CD4-positive, alpha-beta T cell treated with Interleukin-15 for 4 hours (primary cell): ENCODE results near the gene PLK5.
"Not testable (repeated sequence)": the region's sequence is repeated elsewhere in the genome, so short reads cannot be mapped to it uniquely, and the experiment has no call there.

Experiments used
- DNase-seq: peaks from one replicate; pipeline ENCODE4 v3.0.0-alpha.2; 2020; ENCODE audit warnings: low spot score

Gene PLK5, protein sequence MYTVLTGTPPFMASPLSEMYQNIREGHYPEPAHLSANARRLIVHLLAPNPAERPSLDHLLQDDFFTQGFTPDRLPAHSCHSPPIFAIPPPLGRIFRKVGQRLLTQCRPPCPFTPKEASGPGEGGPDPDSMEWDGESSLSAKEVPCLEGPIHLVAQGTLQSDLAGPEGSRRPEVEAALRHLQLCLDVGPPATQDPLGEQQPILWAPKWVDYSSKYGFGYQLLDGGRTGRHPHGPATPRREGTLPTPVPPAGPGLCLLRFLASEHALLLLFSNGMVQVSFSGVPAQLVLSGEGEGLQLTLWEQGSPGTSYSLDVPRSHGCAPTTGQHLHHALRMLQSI

DNA sequence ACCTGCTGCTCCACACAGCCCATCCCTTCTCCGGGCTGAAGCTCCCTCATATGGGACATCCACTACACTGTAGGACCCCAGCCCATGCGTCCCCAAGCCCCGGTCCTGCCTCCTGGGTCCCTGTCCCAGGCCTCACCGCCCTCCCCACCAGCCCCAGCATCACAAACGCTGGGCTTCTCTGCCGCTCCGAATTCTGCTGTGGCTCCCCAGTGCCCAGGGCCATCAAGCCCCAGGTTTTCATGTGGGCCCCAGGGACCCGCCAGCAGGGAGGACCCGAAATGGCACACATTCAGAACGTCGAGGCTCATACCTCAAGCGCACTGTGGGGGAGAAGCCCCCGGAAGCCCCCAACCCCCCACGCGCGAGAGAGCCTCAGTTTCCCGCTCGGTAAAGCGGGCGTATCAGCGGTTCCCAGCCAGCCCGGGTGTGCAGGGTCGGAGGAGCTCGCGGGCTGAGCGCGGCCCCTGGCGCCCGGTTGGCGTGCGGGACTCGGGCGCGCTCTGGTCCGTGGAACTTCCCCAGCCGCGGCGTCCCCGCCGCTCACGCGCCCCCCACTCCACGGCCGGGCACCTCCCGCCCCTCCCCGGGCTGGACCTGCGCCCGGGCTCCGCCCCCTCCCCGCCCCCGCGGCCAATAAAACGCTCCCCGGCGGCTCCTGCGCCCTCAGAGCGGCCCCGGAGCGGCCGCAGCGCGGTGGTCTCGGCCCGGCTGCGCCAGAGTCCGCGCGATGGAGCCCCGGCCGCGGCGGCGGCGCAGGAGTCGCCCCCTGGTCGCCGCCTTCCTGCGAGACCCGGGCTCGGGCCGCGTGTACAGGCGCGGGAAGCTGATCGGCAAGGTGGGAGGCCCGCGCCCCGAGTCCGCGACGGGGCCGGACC is at the start of gene PLK5:
Gene PLK5, plus strand, starts transcription at position 666 of the 875 bp plus-strand sequence. CDS start 2,920 bp downstream, outside the sequence.
- no peak for DNase-seq

DNA sequence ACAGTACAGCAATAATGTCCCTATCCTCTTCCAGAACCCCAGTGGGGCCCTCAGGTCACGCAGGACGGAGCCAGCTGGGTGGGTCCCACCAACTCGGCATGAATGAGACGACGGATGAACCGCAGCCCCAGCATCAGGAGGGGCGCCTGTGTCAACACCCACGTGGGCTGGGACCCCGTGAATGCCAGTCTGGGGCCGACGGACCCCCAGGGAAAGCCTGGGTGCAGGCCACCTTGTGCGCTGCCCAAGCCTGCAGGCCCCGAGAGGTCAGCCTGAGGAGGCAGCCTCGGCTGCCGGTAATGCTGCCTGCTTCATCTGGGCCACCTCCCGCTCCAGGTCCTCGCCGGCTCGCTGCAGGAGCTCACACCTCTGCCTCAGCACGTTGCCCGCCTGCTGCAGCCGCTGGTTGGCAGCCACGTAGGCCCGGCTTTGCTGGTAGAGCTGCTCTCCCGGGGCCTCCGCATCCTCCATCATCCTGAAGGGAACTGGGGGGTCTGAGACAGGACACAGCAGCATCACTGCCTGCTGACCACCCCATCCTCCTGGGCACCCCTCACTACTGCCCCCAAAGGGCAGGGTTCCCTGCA is 49.0 kb upstream of the PLK5 start:
- DNase-seq: no peak

DNA sequence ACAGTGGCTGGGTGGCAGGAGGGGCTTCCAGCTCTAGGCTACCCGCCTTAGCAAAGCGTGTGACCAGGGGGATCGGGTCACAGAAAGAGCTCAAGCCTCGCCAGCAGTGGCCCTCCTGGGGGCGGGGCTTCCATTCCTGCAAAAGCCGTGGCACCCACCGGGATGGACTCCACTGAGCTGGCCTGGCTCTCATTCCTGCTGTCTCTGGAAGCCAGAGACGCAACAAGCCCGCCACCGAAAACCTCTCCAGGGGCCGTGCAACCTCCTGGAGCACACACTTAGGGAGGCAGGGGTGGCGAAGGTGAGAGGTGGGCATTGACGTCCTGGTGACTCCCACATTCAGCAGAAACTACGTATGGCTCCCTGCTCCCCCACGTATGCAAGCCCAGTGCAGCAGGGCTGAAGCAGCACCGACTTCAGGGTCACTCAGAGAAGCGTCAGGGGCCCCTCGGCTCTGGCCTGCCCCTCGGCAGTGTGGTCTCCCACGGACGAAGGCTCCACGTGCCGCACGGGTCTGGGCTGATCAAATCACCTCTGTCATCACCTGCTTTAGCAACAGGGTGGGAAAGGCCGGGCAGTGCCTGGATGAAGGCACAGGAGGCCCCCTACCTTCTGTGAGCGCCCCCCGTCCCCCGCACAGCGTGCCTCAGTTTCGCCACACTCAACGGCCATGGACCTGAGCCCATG is 48.0 kb upstream of the PLK5 start:
- no peak for DNase-seq

DNA sequence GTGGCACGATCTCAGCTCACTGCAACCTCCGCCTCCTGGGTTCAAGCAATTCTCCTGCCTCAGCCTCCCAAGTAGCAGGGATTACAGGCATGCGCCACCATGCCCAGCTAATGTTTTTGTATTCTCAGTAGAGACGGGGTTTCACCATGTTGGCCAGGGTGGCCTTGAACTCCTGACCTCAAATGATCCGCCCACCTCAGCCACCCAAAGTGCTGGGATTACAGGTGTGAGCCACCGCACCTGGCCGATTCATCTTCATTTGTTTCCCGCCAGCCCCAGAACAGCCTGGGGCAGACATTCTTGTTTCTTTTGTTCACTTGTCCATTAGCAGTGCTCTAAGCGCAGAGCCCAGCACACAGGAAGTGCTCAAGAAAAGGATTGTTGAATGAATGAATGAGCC is 46.8 kb upstream of the PLK5 start:
- not testable (repeated sequence) for DNase-seq

DNA sequence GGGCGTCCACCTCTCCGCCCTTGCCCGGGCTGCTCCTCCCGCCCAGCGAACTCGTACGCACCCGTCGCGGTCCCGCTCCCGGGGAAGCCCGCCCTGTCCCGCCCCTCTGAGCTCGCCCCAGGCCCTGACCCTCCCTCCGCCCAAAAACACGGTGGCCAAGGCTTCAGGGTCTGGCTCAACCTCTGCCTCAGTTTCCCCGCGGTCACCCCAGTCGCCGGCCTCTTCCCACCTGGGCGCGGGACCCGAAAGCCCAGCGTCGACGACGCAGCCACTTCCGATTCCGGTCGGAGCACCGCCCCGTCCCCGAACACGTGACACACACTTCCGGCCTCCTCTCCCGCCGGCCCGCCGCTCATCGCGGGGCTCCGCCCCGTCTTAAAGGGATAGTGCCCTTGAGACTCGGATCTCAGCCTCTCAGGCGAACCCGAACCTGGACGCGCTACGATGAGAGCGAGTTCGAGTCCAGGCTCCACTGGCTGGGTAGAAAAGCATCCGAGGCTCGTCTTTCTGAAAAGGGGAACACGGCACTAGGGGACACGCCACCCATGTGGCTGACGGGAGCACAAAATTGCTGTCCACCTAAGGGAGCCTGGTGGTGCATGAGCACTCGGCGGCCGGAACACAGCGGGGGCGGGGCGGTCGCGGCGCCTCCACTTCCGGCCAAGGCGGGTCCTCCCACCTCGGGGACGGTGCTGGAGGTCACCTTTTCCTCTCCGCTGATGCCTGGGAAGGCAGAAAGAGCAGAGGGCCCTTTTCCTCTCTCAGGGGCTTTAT is 44.8 kb upstream of the PLK5 start, which contains the start of gene C19orf25:
Gene C19orf25, minus strand, starts transcription at position 282 of the 774 bp plus-strand sequence. CDS start 312 bp downstream, outside the sequence.
- peak; percentile 92 for DNase-seq

DNA sequence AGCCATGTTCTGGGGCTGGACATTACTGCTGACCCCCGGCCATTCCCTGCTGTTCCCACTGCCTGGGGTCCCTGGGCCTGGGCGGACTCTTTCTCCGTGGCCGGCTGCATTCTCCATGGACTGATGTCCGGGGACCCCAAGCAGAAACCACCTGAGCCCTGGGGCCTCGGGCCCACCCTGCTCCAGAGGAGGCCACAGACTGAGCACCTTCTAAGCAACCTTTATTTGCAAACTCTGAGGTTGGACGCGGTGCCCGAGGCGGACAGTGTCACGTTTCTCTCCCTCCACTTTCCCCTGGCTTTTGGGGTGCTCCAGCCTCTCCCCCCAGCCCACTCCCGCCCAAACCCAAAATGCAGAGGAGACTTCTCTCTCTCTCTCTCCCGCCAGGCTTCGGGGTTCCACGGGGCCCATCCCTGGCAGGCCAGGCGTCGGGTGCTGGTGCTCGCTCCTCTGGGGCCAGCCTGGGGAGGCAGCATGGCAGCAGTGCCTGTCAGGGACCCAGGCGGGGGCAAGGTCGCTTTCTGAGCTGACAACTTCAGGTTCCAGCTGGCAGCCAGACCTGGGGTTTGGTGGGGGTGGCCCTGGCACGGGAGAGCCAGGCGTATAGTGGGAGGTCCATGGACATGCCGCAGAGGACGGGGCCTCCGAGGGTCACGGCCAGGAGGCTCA is 42.5 kb upstream of the PLK5 start:
- no peak for DNase-seq

DNA sequence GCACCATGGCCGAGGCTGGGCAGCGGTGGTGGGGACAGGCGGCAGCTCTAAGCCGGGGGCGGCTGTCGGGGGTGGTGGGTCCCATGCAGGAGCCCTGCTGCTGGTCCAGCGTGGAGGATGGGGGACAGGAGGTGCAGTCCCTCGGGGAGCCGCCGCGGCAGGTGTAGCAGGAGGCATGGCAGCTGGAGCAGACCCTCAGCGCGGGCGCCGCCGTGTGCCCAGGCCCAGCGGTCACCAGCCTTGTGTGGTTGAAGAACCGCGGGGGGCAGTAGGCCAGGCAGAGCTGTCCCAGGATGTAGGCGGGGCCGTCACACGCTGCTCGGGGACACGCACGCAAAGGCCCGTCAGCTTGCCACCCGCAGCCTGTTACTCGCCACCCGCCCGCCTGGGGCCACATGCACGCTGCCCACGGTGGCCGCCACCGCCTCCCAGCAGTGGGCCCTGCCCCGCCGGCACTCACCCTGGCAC is 42.0 kb upstream of the PLK5 start:
- DNase-seq: no peak

DNA sequence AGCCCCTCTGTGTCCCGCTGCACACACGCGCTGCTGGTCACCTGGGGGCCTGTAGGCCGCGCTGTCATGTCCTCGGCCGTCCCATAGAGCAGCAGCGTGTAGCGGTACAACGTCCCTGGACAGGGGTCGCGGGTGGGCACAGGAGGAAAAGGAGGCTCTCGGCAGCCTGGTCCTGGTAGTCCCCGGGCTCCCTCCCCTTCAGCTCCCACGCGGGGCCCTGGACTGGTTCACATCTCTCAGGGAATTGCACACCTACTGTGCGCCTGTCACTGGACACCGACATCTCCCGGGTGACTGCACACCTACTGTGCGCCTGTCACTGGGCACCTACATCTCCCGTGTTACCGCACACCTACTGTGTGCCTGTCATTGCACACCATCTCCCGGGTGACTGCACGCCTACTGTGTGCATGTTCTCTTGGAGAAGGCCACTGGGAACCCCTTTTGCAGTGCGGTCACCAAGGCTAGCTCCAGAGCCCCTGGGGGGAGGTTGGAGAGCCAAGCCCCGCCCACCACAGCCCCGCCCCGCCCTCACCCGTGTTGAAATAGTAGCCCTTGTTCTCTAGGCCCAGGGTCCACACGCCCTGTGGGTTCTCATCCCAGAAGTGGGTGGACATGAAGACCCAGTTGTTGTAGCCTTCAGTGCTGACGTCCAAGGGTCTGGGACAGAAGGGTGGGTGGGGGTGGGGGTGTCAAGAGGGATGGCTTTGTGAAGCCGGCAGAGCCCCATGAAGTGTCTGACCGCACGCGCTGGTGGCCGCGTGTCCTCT is 41.3 kb upstream of the PLK5 start:
- DNase-seq: no peak

DNA sequence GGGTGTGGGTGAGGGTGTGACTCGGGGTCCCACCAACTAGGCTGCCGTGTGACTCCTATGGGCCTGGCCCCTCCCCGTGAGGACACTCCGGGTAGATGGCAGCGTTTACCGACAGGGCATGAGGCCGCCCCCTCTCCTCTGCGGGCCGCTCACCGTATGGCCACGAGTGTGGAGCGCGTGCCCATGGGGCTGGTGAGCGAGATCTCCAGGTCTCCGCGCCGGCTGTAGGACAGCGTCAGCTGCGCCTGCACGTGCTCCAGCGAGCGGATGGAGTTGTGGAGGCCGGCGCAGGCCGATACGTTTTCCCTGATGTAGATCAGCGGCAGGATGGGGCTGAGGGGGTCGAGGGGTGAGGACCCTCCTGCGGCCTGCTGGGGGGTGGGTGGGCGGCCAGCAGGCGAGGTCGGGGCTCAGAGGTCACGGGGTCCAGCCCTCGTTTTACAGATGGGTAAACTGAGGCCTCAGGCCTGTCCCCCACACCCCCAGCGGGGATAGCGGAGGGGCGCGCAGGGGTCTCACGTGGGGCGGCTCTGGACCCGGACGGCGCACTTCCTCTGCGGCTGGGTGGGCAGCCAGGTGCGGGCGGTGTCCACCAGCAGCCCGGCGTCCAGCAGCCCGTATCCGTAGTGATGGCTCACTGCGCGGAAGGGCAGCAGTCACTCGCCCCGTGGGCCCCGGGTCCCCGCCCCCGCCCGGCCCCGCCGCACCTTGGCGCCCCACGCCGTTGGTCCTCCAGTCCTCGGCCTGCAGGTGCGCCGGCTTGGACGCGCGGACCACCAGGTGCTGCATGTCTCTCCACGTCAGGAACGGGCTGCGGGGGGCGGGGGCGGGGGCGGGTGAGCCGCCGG is 40.5 kb upstream of the PLK5 start:
- no peak for DNase-seq

DNA sequence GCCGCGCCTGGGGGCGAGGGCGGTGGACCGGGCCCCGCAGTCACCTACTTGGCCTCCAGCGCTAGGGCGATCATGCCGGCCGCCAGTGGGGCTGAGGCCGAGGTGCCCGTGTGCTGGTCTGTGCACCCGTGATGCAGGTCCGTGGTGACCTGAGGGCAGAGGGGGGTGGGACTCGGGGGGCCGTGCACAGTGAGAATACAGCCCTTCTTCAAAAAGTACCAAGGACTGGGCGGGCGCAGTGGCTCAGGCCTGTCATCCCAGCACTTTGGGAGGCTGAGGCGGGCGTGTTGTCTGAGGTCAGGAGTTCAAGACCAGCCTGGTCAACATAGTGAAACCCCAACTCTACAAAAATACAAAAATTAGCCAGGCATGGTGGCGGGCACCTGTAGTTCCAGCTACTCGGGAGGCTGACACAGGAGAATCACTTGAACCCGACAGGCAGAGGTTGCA is 39.9 kb upstream of the PLK5 start:
- DNase-seq: no peak

DNA sequence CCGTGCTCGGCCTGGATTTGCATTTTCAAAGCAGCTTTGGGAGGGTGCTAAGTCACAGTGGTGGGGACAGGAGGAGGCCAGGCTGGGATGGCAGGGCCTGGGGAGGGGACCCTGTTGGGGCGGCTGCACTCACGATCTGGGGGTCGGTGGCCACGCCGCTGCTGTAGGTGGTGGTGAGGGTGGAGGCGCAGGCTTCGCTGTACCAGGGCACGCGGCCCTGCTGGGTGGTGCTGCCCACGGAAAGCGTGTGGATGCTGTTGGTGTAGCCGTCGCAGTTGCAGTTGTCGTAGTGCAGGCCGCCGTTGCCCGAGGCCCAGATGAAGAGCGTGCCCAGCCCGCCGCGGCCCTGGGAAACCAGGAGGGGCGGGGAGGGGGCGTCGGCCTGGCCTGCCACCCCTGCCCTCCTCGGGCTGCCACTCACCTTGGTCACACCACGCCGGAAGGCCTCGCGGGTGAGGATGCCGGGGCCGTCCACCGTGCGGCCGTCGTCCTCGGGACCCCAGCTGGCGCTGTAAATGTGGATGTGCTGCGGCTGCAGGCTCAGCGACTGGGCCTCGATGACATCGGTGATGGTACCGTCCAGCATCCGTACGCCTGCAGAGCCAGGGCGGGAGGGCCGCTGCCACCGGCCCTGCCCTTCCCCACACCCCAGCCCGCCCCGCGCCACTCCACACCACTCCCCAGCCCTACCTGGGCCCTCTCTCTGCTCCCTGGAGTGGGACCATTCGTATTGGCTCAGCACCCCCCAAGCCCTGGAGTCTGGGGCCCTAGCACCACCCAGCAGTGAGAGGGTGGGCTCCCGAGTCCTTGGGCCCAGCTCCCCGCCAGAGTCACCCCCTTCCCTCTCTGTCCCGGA is 36.9 kb upstream of the PLK5 start:
- no peak for DNase-seq

DNA sequence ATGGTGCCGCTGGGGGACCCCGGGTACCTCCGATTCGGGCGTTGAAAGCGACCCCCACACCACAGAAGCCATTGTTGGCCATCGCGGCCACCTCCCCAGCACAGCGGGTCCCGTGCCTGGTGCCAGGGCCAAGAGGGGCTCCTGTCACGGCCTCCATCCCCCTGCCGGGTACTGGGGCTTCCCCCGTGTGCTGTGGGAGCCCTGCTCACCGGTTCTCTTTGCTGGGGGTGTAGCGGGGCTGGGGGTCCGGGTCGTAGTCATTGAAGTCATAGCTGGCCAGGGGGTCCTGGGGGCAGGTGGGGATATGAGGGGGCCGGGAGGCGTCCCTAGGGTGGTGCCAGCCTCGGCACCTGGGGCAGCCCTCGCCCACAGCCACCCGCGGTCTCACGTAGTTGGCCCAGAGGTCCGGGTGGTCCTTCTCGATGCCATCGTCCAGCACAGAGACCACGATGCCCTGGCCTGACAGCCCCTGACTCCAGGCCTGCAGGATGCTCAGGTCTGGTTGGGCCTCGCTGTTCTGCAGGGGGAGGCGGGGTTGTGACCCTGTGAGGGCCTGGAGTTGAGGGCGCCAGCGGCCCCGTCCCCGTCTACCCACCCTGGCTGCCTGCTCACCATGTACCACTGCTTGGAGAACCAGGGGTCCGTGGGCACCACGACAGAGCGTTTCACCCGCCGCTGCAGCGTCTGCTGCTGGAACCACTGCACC is 36.1 kb upstream of the PLK5 start:
- DNase-seq: no peak

DNA sequence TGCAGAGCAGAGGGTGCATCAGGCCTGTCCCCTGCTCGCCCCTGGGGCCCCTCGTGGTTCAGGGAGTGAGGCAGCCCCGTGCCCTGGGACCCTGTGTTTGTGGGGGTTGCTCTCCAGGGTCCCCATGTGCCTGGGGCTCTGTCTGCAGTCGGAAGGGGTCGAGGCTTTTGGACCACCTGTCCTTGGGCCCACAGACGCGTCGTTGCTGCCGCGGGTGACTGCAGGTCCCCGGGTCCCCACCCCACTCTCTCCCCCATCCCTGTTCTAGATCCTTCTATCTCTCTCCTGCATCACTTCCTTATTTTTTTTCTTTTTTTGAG is 35.6 kb upstream of the PLK5 start:
- no peak for DNase-seq

DNA sequence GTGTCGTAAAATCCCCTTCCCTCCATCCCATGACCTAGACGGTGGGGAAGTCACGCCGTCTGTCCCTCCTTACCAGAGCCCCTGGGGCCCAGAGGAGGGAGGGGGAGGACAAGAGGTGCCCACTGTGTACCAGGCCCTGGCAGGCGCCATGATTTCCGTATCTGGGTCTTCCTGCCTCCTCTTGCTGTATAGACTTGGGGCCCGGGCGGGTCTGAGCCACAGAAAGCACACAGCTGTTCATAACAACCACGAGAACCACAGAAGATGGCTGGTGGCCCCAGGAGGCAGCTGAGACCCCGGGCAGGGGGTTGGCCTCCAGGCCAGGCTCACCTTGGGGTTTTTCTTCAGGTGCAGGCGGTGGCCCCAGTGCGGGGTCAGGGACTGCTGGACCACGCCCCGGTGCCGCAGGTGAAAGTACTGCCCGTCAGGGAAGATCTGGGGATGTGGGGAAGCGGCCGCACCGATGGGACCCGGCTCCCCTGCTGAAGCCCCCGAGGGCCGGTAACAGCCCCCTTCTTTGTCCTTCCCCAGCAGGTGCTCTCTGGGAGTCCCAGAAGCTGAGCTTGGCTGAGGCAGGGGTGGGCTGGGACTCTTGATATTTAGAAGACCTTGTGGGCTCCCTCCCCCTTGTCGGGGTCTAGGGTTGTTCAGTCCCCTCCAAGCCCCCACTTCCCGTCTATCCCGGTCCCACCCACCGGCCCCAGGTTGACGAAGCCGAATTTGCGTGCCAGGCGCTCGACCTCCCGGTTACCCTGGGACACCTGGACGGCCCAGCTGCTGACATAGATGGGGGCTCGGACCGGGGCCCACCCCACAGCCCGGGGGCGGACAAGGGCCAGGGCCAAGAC is 34.2 kb upstream of the PLK5 start:
- DNase-seq: no peak

DNA sequence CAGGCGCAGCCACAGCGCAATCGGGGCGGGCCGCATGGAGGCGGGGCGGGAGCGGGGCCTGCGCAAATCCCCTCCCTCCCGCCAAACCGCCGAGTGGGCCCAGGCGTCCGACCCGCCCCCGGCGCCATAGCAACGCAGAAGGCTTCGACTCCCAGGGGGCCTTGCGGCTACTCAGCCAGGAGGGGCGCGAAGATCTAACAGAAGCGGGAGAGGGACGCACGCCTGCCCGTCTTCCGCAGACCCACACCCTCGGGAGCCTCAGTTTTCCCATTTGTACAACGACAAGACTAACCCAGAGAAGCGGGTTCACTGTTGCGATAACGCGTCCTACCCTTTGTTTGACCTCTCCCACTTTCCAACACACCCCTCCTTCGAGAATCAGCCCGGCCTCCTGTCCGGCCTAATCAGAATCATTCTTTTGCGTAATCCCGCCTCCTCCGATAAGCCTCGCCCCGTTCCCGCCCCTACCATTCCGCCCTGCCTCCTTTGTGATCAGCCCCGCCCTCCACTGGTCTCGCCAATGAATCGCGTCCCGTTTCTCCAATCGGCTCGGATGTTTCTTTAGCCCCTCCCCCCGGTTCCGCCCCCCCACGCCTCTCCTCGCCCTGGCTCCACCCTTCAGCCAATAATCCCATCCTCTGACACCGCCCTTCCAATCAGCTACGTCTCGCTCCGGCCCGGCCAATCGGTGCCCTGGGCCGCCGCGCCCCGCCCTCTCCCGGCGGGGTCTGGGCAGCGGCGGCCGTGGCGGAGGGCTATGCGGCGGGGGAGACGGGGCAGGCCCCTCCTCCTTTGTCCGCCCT is 33.4 kb upstream of the PLK5 start, which contains the start of gene PCSK4:
Gene PCSK4, minus strand, starts transcription at position 40 of the 803 bp plus-strand sequence. Its CDS starts 4 bp downstream, at position 36.
- peak; percentile 97 for DNase-seq
